IPS DF 19.7 (cell line): ENCODE results near the gene ZNF674.
"Not testable (repeated sequence)": the region's sequence is repeated elsewhere in the genome, so short reads cannot be mapped to it uniquely, and the experiment has no call there.

Experiments
- DNase-seq: peaks from one replicate; pipeline ENCODE4 v3.0.0-alpha.2; 2013; ENCODE audit warnings: low read depth, low spot score

ZNF674 gene

GRCh38 chrX:46569621-46570020 lies 24.4 kb upstream of the ZNF674 start:
- no peak for DNase-seq

- DNase-seq: no peak
Measured at GRCh38 chrX:46567388-46567787, 22.2 kb upstream of the ZNF674 start.

GRCh38 chrX:46561824-46562657 lies 16.8 kb upstream of the ZNF674 start:
- DNase-seq: no peak

- DNase-seq: no peak
Measured at GRCh38 chrX:46559062-46559461, 13.8 kb upstream of the ZNF674 start.

- DNase-seq: no peak
Measured at GRCh38 chrX:46554942-46555341, 9.7 kb upstream of the ZNF674 start.

GRCh38 chrX:46553935-46554334 lies 8.7 kb upstream of the ZNF674 start:
- no peak for DNase-seq

- DNase-seq: peak; percentile 93
Measured at GRCh38 chrX:46551494-46552128, 6.4 kb upstream of the ZNF674 start.

- DNase-seq: no peak
Measured at GRCh38 chrX:46549914-46550313, 4.7 kb upstream of the ZNF674 start.

GRCh38 chrX:46547857-46548256 lies 2.6 kb upstream of the ZNF674 start:
- no peak for DNase-seq

GRCh38 chrX:46544527-46544926 lies 694 bp downstream of the ZNF674 start:
- DNase-seq: not testable (repeated sequence)

GRCh38 chrX:46543441-46543840 lies 1.8 kb downstream of the ZNF674 start:
- no peak for DNase-seq

GRCh38 chrX:46531442-46531841 lies 13.8 kb downstream of the ZNF674 start:
- DNase-seq: no peak

GRCh38 chrX:46530404-46530908 lies 14.8 kb downstream of the ZNF674 start:
- DNase-seq: not testable (repeated sequence)

GRCh38 chrX:46529740-46530403 lies 15.3 kb downstream of the ZNF674 start:
- not testable (repeated sequence) for DNase-seq

GRCh38 chrX:46528640-46529039 lies 16.6 kb downstream of the ZNF674 start:
- not testable (repeated sequence) for DNase-seq

- no peak for DNase-seq
Measured at GRCh38 chrX:46506076-46506475, 39.1 kb downstream of the ZNF674 start.

- no peak for DNase-seq
Measured at GRCh38 chrX:46502848-46503247, 42.4 kb downstream of the ZNF674 start.

GRCh38 chrX:46500054-46500453 lies 45.2 kb downstream of the ZNF674 start:
- no peak for DNase-seq

- peak; percentile 38 for DNase-seq
Measured at GRCh38 chrX:46488712-46489111, 56.5 kb downstream of the ZNF674 start.

- peak; percentile 47 for DNase-seq
Measured at GRCh38 chrX:46485897-46486296, 59.3 kb downstream of the ZNF674 start.

- DNase-seq: not testable (repeated sequence)
Measured at GRCh38 chrX:46478634-46479033, 66.6 kb downstream of the ZNF674 start.

- no peak for DNase-seq
Measured at GRCh38 chrX:46477435-46477834, 67.8 kb downstream of the ZNF674 start.
